ENCODE measurements around the gene GIMAP8.
"Not testable (repeated sequence)": the region's sequence is repeated elsewhere in the genome, so short reads cannot be mapped to it uniquely, and the experiment has no call there.

Gene GIMAP8

DNA sequence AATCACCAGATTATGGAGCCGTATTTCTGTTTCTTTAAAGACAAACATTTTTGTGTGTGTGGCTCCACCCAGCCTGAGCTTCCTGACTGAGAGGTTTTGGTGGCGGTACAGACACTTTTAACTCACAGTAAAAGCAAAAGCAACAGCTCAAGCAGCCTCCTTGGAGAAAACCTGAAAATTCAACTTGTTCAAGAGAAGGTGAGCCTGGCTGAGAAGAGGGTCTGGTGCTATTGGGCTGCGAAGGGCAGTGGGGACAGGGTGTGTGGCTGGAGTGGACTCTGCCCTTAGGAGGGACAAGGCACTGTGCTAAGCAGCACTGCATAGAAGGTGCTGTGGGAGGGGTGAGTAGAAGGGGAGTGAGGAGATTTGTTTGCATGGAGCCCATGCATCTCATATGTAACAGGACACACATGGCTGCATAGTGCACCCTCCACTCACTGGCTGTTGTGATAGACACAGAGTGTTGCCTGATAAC is 64.4 kb downstream of the GIMAP8 start, which contains the start of gene GIMAP7:
Gene GIMAP7 (plus strand): TSS at position 125 of the 475 bp plus-strand sequence. CDS start 5,103 bp downstream, outside the sequence.
- DNase-seq (ENCODE audit: low spot score), result no peak

DNA sequence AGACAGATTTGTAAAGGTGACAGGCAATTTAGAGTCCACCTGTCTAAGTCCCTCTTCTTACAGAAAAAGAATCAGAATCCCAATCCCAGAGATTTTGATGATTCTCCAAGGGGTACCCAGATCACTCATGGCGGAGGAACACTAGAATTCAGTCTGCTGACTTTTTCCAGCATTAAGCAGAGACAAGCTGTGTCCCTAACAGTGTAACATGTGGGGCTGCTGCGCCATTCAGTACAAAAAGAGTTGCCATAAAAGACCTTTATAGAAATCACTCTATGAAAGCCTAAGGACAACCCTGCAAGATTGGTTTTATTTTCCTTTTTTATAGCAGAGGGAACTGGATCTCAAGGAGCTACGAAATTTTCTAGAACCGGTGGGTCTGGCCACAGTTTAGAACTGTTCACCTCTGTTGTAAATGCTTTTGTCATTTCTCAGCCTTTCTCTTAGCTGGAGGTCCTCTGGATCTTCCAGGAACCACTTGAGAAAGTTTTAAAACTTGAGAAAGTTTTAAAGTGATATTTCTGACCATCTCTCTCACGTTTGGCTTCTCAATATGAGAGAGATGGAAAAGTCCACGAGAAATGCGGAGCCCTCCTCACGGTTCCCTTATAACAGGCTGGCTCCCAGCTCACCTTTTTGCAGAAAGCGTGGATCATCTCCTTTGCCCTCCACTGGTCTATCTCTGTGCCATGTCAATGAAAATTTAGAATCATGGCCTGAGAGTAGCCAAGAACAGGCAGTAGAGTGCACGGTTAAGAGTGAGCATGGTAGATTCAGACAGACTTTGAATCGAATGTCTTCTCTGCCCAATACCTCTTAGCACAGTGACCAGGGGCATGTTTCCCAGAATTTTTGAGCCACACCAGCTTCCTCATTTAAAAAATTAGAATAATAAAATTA is 65.1 kb downstream of the GIMAP8 start:
- DNase-seq (ENCODE audit: low spot score), result no peak

DNA sequence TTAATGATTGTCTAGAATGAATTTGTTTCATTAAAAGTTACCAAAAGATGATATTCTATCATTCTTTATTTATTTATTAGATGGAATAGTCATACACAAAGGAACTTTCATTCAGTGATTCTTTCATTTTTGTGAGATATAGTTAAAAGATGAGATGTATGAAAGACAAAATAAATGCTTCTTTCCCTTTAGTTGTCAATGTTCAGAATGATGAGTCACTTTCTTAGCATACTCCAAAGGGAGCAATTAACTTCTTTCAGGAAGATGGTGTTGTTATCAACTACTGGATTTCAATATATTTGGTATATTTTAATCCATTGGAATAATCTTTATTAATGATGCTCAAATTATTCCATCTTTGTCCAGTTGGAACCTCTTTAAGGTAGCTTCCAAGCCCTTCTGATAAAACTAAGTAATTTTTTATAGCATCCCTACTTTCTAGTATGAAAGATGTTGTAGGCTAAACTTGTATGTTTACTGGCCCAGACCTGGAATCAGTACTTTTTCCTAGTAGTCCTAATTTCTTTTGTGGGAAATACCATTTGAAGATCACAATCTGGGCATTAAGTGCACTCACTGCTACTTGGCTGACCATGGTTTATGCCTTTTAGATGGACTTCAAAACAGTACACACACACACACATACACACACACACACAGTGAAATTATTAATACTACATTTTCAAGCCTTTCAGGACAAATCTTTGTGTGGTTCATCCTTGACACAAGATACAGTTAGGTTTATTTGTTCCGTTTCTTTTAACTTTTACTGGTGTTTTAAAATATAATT is 66.7 kb downstream of the GIMAP8 start:
- DNase-seq (ENCODE audit: low spot score), result no peak

DNA sequence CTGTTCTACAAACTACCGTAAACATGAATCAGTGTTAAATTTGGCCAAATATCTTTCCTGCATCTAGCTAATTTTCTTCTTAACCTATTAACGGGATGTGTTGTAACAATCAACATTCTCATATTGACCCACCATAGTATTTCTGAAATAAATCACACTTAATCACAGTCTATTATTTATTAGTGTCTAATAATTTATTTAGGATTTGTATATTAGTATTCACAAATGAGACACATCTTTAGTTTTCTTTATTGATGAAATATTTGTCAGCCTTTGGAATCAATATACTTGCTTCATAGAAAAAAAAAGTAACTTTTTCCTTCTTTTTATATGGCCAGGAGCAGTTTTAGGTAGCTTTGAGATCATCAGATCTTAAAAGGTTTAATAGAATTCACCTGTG is 68.9 kb downstream of the GIMAP8 start:
- DNase-seq (ENCODE audit: low spot score), result no peak

DNA sequence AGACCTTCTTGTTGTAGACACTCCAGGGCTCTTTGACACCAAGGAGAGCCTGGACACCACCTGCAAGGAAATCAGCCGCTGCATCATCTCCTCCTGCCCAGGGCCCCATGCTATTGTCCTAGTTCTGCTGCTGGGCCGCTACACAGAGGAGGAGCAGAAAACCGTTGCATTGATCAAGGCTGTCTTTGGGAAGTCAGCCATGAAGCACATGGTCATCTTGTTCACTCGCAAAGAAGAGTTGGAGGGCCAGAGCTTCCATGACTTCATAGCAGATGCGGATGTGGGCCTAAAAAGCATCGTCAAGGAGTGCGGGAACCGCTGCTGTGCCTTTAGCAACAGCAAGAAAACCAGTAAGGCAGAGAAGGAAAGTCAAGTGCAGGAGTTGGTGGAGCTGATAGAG is 69.7 kb downstream of the GIMAP8 start:
- no peak for DNase-seq (ENCODE audit: low spot score)

DNA sequence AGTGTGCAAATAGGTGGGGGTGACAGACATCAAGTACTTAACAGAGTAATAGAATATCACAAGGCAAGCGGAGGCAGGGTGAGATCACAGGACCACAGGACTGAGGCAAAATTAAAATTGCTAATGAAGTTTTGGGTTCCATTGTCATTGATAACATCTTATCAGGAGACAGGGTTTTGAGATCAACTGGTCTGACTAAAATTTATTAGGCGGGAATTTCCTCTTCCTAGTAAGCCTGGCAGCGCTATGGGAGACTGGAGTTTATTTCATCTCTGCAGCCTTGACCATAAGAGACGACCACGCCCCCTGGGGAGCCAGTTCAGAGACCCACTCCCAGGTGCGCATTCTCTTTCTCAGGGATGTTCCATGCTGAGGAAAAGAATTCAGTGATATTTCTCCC is 72.5 kb downstream of the GIMAP8 start:
- not testable (repeated sequence) for DNase-seq (ENCODE audit: low spot score)

DNA sequence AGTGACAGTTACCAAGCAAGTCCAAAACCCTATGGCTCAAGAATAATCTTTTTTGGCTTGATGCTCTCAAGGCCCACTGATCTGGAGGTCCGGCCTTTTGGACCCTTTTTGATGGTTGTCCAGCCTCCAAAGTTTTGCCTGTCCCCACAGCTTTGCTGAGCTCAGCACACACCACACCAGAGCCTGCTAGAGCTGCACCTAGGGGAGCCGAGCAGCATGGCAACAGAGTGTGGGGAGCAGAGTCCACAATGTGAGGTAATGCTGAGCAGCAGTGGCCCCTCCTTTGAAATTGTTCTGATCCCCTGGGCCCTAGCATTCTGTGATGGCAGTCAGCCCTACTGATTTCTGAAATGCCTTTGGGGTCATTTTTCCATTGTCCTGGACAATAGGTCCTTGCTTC is 73.6 kb downstream of the GIMAP8 start:
- DNase-seq (ENCODE audit: low spot score), result no peak
